Upper lobe of left lung (tissue), 4 donors: ENCODE measurements around the gene IFNA1.

ENCODE experiments used
- EP300 ChIP-seq, 4 donors: sonication (generic); formaldehyde crosslinking; IDR thresholded peaks; one replicate each; pipeline ENCODE4 v1.5.1; 2017; ENCODE audit warnings: antibody characterized with exemption in 4 of 4, control low read depth in 2 of 4
- POLR2A ChIP-seq, 4 donors: fragments of 450-650 bp; IDR thresholded peaks; one replicate each; pipeline ENCODE4 v1.5.1; 2016 to 2017; ENCODE audit warnings: antibody characterized with exemption in 4 of 4, mild to moderate bottlenecking in 2 of 4
- POLR2AphosphoS5 ChIP-seq, 2 donors: sonication (generic); formaldehyde crosslinking; IDR thresholded peaks; one replicate each; pipeline ENCODE4 v1.5.1; 2017; ENCODE audit warnings: antibody characterized with exemption in 2 of 2
- TF ChIP-seq, protein P1 (sequence below), 6 experiments: fragments of 450-650 bp in 4 of 6; fragments of 200-600 bp in 2 of 6; sonication (generic) in 2 of 6; IDR thresholded peaks; one replicate each; pipeline ENCODE4 v1.5.1; 2016 to 2019; ENCODE audit warnings: antibody characterized with exemption in 6 of 6

DNA sequence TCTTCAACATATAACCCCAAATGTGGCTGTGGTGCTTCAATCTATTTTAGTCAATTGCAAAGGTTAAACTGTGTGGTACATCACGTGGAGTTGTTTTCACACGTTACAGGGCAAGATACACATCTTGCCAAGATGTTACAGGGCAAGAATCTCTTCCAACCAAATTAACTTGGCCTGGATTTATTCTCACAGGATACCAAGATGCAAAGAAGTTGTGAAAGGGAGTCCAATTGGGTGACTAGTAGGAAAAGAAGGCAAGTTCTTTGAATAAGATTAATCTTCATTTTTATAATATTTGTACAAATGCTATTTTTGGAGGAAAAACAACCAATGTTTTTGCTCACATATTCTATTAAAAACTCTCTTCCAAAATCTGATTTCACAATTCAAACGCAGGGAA is 36.1 kb upstream of the IFNA1 start:
- TF ChIP-seq POLR2AphosphoS5 (IDR thresholded peaks at IDR 0.05): no peak
- TF ChIP-seq, protein P1, sequence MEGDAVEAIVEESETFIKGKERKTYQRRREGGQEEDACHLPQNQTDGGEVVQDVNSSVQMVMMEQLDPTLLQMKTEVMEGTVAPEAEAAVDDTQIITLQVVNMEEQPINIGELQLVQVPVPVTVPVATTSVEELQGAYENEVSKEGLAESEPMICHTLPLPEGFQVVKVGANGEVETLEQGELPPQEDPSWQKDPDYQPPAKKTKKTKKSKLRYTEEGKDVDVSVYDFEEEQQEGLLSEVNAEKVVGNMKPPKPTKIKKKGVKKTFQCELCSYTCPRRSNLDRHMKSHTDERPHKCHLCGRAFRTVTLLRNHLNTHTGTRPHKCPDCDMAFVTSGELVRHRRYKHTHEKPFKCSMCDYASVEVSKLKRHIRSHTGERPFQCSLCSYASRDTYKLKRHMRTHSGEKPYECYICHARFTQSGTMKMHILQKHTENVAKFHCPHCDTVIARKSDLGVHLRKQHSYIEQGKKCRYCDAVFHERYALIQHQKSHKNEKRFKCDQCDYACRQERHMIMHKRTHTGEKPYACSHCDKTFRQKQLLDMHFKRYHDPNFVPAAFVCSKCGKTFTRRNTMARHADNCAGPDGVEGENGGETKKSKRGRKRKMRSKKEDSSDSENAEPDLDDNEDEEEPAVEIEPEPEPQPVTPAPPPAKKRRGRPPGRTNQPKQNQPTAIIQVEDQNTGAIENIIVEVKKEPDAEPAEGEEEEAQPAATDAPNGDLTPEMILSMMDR (IDR thresholded peaks at IDR 0.05): no peak
- TF ChIP-seq EP300 (IDR thresholded peaks at IDR 0.05): no peak
- TF ChIP-seq POLR2A (IDR thresholded peaks at IDR 0.05): no peak
